Measurements from ENCODE around the gene QRICH2. TPM values are rescaled to one million over a fixed set of nuclear protein-coding genes. Genes with fewer than 3 reads are reported as not detected.

The QRICH2 gene
- total RNA-seq, 1 experiment from 2014 or later: 1.5 TPM

DNA sequence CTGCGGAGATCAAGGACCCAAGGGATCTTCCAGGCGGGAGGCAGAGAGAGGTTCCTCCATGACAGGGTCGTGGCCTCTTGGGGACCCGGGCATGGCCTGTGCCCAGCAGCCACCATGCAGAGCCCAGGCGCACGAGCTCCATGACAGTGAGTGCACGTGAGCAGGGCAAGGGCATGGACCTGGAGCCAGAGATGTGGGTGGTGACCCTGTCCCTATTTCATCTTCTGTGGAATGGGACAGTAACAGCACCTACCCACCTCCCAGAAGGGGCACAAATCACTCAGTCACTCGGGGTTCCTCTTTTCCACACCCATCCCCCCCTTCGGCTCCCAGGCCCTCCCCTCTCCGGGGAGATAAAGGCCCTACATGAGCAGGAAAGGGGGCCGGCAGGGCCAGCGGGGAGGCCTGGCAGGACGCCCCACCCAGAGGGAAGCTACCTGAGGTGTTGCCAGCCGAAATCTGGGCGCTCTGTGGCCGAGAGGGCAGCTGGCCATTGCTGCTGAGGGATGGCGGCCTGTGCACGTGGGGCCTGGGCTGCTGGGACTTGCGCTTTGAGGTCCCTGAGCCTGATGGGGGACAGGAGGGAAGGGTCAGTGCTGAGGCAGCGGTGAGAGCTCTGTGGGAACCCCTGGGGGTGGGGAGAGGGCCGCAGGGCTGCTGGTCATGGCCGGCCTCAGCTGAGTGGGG lies 32.6 kb downstream of the QRICH2 start:
- TF ChIP-seq, protein P1, sequence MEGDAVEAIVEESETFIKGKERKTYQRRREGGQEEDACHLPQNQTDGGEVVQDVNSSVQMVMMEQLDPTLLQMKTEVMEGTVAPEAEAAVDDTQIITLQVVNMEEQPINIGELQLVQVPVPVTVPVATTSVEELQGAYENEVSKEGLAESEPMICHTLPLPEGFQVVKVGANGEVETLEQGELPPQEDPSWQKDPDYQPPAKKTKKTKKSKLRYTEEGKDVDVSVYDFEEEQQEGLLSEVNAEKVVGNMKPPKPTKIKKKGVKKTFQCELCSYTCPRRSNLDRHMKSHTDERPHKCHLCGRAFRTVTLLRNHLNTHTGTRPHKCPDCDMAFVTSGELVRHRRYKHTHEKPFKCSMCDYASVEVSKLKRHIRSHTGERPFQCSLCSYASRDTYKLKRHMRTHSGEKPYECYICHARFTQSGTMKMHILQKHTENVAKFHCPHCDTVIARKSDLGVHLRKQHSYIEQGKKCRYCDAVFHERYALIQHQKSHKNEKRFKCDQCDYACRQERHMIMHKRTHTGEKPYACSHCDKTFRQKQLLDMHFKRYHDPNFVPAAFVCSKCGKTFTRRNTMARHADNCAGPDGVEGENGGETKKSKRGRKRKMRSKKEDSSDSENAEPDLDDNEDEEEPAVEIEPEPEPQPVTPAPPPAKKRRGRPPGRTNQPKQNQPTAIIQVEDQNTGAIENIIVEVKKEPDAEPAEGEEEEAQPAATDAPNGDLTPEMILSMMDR (IDR thresholded peaks at IDR 0.05; ENCODE audit: insufficient read depth in 1 of 2, low read depth in 1 of 2, low read length in 1 of 2, severe bottlenecking in 1 of 2, unreplicated experiment in 1 of 2): no peak
- Mint-ChIP-seq H3K9me3 (ENCODE audit: unreplicated experiment) (no peaks in the 10 kb centered on the region), H3K4me1 (ENCODE audit: low read depth, unreplicated experiment) (peaks cover 5% of the 10 kb centered on the region), H3K4me3 (ENCODE audit: unreplicated experiment) (no peak overlapping the region), H3K27me3 (ENCODE audit: insufficient read depth, unreplicated experiment) (no peaks in the 10 kb centered on the region), H3K36me3 (ENCODE audit: insufficient read depth, unreplicated experiment) (peaks cover 37% of the 10 kb centered on the region), H3K27ac (ENCODE audit: unreplicated experiment) (peak overlapping the region; percentile 65)
- ChIA-PET CTCF (interaction anchor here (0.6 kb wide), 1 partner anchor 263 kb away, joined by 7 read pairs; no protein-coding TSS in a partner anchor), POLR2A (interaction anchor here (1.6 kb wide), 1 partner anchor 11 kb away, joined by 5 read pairs; the partner anchor contains the start of gene UBALD2)
- DNase-seq: no peak
- no peaks in the 10 kb centered on the region for H3K27me3 ChIP-seq (replicated peaks; ENCODE audit: control insufficient read depth, insufficient read depth, low read length)
- H3K4me3 ChIP-seq (ENCODE audit: low read depth, low read length): no peak overlapping the region
- no peaks in the 10 kb centered on the region for H3K9me3 ChIP-seq
- no TSS peak for BruUV-seq (replicated peaks)
- intact Hi-C loops (cut with micrococcal nuclease; ENCODE audit: unreplicated experiment): loop anchor here (5.0 kb wide), 2 partner anchors 93 to 263 kb away; no protein-coding TSS in a partner anchor
- H3K4me1 ChIP-seq: peaks cover 16% of the 10 kb centered on the region
- H3K36me3 ChIP-seq (ENCODE audit: control insufficient read depth, insufficient read depth, low read length): no peaks in the 10 kb centered on the region

DNA sequence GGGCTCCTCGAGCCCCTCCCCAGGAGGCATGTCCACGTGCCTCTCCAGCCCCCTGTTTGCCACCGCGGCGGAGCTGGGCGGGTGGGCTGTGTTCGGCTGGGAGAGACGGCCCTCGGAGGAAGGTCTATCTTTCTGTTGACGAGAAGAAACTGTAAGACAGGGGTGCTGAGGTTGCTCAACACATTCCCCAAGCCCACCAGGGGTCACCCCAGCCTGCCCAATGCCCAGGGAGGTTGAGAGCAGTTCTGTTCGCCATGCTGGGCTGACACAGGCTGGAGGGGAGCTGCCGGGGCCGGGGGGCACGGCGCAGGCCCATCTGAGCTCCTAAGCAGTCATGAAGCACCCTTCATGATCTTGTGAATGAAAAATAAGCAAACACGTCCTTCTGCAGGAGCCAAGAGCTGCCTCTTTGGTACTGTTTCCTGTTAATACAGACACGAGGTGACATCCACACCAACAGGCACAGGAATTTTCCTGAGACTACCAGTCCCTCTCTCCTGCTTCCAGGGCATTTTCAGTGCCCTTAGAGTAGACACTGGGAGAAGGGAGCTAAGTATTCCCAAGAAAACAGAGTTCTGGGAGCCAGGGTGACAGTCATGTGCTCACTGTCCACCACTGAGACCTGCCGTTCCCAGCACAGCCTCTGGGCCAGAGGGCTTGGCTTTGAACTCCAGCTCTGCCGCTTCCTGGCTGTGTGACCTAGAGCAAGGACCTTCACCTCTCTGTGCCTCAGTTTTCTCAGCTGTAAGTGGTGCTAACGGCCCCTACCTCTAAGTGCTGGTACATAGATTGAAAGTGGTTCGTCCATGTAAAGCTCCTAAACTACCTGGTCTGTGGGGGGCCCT lies 33.7 kb downstream of the QRICH2 start:
- Histone ChIP-seq H3K4me1 (peaks cover 15% of the 10 kb centered on the region), H3K36me3 (ENCODE audit: control insufficient read depth, insufficient read depth, low read length) (no peaks in the 10 kb centered on the region), H3K4me3 (ENCODE audit: low read depth, low read length) (no peak overlapping the region), H3K27me3 (replicated peaks; ENCODE audit: control insufficient read depth, insufficient read depth, low read length) (no peaks in the 10 kb centered on the region), H3K9me3 (no peaks in the 10 kb centered on the region)
- Mint-ChIP-seq H3K27ac (ENCODE audit: unreplicated experiment) (no peak overlapping the region), H3K27me3 (ENCODE audit: insufficient read depth, unreplicated experiment) (no peaks in the 10 kb centered on the region), H3K4me3 (ENCODE audit: unreplicated experiment) (no peak overlapping the region), H3K4me1 (ENCODE audit: low read depth, unreplicated experiment) (peaks cover 5% of the 10 kb centered on the region), H3K36me3 (ENCODE audit: insufficient read depth, unreplicated experiment) (peaks cover 47% of the 10 kb centered on the region), H3K9me3 (ENCODE audit: unreplicated experiment) (no peaks in the 10 kb centered on the region)
- DNase-seq: no peak
- TF ChIP-seq, protein P1 (IDR thresholded peaks at IDR 0.05; ENCODE audit: insufficient read depth in 1 of 2, low read depth in 1 of 2, low read length in 1 of 2, severe bottlenecking in 1 of 2, unreplicated experiment in 1 of 2): no peak
- POLR2A ChIA-PET: interaction anchor here (0.6 to 1.6 kb wide), 3 partner anchors 9 to 101 kb away, joined by 3 to 5 read pairs (median 3); partner anchors contain the start of gene UBALD2
- no TSS peak for BruUV-seq (replicated peaks)
- intact Hi-C loops (cut with micrococcal nuclease; ENCODE audit: unreplicated experiment): no loop called here
- CTCF ChIA-PET: interaction anchor here (0.6 kb wide), 1 partner anchor 262 kb away, joined by 7 read pairs; no protein-coding TSS in a partner anchor

DNA sequence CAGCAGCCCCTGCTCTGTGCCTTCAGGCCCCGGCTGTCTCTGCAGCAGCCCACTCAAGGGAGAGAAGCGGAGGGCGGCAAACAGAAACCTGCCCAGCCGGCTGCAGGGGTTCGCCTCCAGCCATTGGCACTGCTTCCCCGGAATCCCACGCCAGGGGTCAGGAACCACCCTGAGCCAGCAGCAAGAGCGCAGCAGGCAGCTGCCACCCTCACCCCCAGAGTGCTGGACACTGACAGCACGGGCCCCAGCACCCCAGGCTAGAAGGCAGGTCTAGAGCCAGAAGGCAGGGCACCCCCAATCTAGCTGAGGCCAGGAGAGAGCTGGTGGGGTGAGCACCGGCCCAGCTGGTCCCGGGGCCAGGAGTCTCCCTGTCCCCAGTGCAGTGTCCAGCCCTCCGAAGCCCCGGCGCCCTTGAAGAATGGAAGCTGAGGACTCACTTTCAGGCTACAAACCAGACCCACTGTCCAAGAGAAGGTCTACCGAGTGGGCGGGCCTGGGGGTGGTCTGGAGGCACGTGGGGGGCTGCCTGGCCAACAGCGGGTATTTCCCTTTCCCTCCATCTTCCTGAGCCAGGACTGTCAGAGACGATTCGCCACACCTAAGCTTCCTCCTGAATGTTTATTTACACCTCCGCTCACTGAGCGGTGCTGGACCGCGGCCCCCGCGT lies 34.5 kb downstream of the QRICH2 start:
- TF ChIP-seq, protein P1 (IDR thresholded peaks at IDR 0.05; ENCODE audit: insufficient read depth in 1 of 2, low read depth in 1 of 2, low read length in 1 of 2, severe bottlenecking in 1 of 2, unreplicated experiment in 1 of 2): no peak
- no peak for DNase-seq
- CTCF ChIA-PET: no interaction called here
- H3K36me3 ChIP-seq (ENCODE audit: control insufficient read depth, insufficient read depth, low read length): peaks cover 2% of the 10 kb centered on the region
- no peak overlapping the region for H3K4me3 ChIP-seq (ENCODE audit: low read depth, low read length)
- intact Hi-C loops (cut with micrococcal nuclease; ENCODE audit: unreplicated experiment): no loop called here
- BruUV-seq (replicated peaks): no TSS peak
- no peaks in the 10 kb centered on the region for H3K27me3 ChIP-seq (replicated peaks; ENCODE audit: control insufficient read depth, insufficient read depth, low read length)
- Mint-ChIP-seq H3K27ac (ENCODE audit: unreplicated experiment) (no peak overlapping the region), H3K27me3 (ENCODE audit: insufficient read depth, unreplicated experiment) (no peaks in the 10 kb centered on the region), H3K4me3 (ENCODE audit: unreplicated experiment) (no peak overlapping the region), H3K9me3 (ENCODE audit: unreplicated experiment) (no peaks in the 10 kb centered on the region), H3K36me3 (ENCODE audit: insufficient read depth, unreplicated experiment) (peaks cover 55% of the 10 kb centered on the region), H3K4me1 (ENCODE audit: low read depth, unreplicated experiment) (no peaks in the 10 kb centered on the region)
- POLR2A ChIA-PET: interaction anchor here (0.6 to 1.6 kb wide), 3 partner anchors 9 to 100 kb away, joined by 3 to 5 read pairs (median 3); partner anchors contain the start of gene UBALD2
- H3K4me1 ChIP-seq: peaks cover 15% of the 10 kb centered on the region
- H3K9me3 ChIP-seq: no peaks in the 10 kb centered on the region

Measured in Caco-2 (cell line).